ENCODE data around the gene TLX2. TPM values are rescaled to one million over a fixed set of nuclear protein-coding genes. Genes with fewer than 3 reads are reported as not detected.

The TLX2 gene
- total and polyA plus RNA-seq, 2 of the 13 experiments (the other 11 are each of a cell fraction or from before 2014, with no cell fraction given): 0.05 to 0.20 TPM

- TF ChIP-seq, protein P1, sequence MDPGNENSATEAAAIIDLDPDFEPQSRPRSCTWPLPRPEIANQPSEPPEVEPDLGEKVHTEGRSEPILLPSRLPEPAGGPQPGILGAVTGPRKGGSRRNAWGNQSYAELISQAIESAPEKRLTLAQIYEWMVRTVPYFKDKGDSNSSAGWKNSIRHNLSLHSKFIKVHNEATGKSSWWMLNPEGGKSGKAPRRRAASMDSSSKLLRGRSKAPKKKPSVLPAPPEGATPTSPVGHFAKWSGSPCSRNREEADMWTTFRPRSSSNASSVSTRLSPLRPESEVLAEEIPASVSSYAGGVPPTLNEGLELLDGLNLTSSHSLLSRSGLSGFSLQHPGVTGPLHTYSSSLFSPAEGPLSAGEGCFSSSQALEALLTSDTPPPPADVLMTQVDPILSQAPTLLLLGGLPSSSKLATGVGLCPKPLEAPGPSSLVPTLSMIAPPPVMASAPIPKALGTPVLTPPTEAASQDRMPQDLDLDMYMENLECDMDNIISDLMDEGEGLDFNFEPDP (CRISPR knock-in tag; conservative IDR thresholded peaks at IDR 0.05): 0 out of 2 replicates have a peak, but pooled peaks have one; percentile 93
- no peak for TF ChIP-seq DNMT3B (CRISPR knock-in tag; conservative IDR thresholded peaks at IDR 0.05)
- TF ChIP-seq HDAC1 (CRISPR knock-in tag; IDR thresholded peaks at IDR 0.05): peak; percentile 71
- no peak for TF ChIP-seq TRIM22 (IDR thresholded peaks at IDR 0.05)
- peak; percentile 25; the same call in 1 of the 2 replicates for TF ChIP-seq PHF21A (CRISPR knock-in tag; IDR thresholded peaks at IDR 0.05)
- TF ChIP-seq, protein P2, sequence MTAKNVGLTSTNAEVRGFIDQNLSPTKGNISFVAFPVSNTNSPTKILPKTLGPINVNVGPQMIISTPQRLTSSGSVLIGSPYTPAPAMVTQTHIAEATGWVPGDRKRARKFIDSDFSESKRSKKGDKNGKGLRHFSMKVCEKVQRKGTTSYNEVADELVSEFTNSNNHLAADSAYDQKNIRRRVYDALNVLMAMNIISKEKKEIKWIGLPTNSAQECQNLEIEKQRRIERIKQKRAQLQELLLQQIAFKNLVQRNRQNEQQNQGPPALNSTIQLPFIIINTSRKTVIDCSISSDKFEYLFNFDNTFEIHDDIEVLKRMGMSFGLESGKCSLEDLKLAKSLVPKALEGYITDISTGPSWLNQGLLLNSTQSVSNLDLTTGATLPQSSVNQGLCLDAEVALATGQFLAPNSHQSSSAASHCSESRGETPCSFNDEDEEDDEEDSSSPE (CRISPR knock-in tag; IDR thresholded peaks at IDR 0.05): no peak
- TF ChIP-seq SOX13 (IDR thresholded peaks at IDR 0.05): peak; percentile 35; the same call in 1 of the 2 replicates
- peak in 1 of 2 experiments; percentile 3; a peak in 1 of 4 replicates for TF ChIP-seq SOX13 (CRISPR knock-in tag; conservative IDR thresholded peaks at IDR 0.05 in 1 of 2, IDR thresholded peaks at IDR 0.05 in 1 of 2)
- TF ChIP-seq NFYC (CRISPR knock-in tag; IDR thresholded peaks at IDR 0.05): no peak
- peak; percentile 88 for TF ChIP-seq SMYD3 (CRISPR knock-in tag; IDR thresholded peaks at IDR 0.05)
- TF ChIP-seq, protein P3, sequence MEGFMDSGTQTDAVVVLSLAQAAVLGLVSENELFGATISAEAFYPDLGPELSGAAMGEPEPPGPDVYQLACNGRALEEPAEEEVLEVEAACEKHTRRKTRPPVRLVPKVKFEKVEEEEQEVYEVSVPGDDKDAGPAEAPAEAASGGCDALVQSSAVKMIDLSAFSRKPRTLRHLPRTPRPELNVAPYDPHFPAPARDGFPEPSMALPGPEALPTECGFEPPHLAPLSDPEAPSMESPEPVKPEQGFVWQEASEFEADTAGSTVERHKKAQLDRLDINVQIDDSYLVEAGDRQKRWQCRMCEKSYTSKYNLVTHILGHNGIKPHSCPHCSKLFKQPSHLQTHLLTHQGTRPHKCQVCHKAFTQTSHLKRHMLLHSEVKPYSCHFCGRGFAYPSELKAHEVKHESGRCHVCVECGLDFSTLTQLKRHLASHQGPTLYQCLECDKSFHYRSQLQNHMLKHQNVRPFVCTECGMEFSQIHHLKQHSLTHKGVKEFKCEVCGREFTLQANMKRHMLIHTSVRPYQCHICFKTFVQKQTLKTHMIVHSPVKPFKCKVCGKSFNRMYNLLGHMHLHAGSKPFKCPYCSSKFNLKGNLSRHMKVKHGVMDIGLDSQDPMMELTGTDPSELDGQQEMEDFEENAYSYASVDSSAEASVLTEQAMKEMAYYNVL (CRISPR knock-in tag; IDR thresholded peaks at IDR 0.05; ENCODE audit: borderline replicate concordance): peak; percentile 67
- no peak for TF ChIP-seq ZNF510 (CRISPR knock-in tag; IDR thresholded peaks at IDR 0.05; ENCODE audit: low read depth)
- peak; percentile 57 for TF ChIP-seq ZGPAT (CRISPR knock-in tag; IDR thresholded peaks at IDR 0.05)
- peak; percentile 55 for TF ChIP-seq SALL1 (CRISPR knock-in tag; IDR thresholded peaks at IDR 0.05)
- TF ChIP-seq ZNF558 (CRISPR knock-in tag; IDR thresholded peaks at IDR 0.05; ENCODE audit: borderline replicate concordance): 0 out of 2 replicates have a peak, but pooled peaks have one; percentile 29
- TF ChIP-seq HOXA7 (CRISPR knock-in tag; IDR thresholded peaks at IDR 0.05): no peak
- peak; percentile 6; the same call in 1 of the 2 replicates for TF ChIP-seq MEF2D (CRISPR knock-in tag; IDR thresholded peaks at IDR 0.05)
- peak; percentile 24; the same call in 1 of the 2 replicates for TF ChIP-seq RFXAP (CRISPR knock-in tag; IDR thresholded peaks at IDR 0.05; ENCODE audit: borderline replicate concordance)
- TF ChIP-seq MYC (CRISPR knock-in tag; IDR thresholded peaks at IDR 0.05; ENCODE audit: borderline replicate concordance): peak; percentile 38; the same call in 1 of the 2 replicates
- TF ChIP-seq ZMYM4 (CRISPR knock-in tag; IDR thresholded peaks at IDR 0.05): peak; percentile 78
- TF ChIP-seq SMC3 (IDR thresholded peaks at IDR 0.05; ENCODE audit: low read length): no peak; the same call in 1 of the 2 replicates
- no peak for TF ChIP-seq TEAD2 (CRISPR knock-in tag; IDR thresholded peaks at IDR 0.05)
- TF ChIP-seq, protein P4, sequence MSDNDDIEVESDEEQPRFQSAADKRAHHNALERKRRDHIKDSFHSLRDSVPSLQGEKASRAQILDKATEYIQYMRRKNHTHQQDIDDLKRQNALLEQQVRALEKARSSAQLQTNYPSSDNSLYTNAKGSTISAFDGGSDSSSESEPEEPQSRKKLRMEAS (IDR thresholded peaks at IDR 0.05): no peak
These were observed 11.3 kb upstream of the TLX2 start (continued) for GRCh38 chr2:74502720-74503505.

All from HepG2 (cell line).